Liver (tissue), 9 donors: ENCODE results near the gene TRPT1. TPM values are rescaled to one million over a fixed set of nuclear protein-coding genes. Genes with fewer than 3 reads are reported as not detected.

Experiments used
- DNase-seq: peaks from one replicate; pipeline ENCODE4 v3.0.0-alpha.2; 2017; ENCODE audit warnings: low spot score
- H3K27ac ChIP-seq, 2 donors: one replicate each; pipeline ENCODE4 v1.7.0; 2013; ENCODE audit warnings: inconsistent platforms in 2 of 2, low read length in 2 of 2, control low read depth in 1 of 2, low read depth in 1 of 2, mild to moderate bottlenecking in 1 of 2
- H3K27me3 ChIP-seq, 4 donors: one replicate each; pipeline versions ENCODE4 v1.6.1 to v1.7.0; 2013; ENCODE audit warnings: low read length in 3 of 4, inconsistent platforms in 1 of 4, mild to moderate bottlenecking in 1 of 4, moderate library complexity in 1 of 4; ENCODE audit not compliant: control insufficient read depth in 4 of 4, insufficient read depth in 4 of 4
- H3K36me3 ChIP-seq, 4 donors: one replicate each; pipeline versions ENCODE4 v1.6.1 to v1.7.0; 2013; ENCODE audit warnings: low read length in 3 of 4, mild to moderate bottlenecking in 3 of 4, low read depth in 1 of 4, moderate library complexity in 1 of 4; ENCODE audit not compliant: control insufficient read depth in 4 of 4, insufficient read depth in 3 of 4
- H3K4me1 ChIP-seq, 4 donors: one replicate each; pipeline versions ENCODE4 v1.6.1 to v1.7.0; 2013; ENCODE audit warnings: low read length in 3 of 4, mild to moderate bottlenecking in 3 of 4, moderate library complexity in 1 of 4; ENCODE audit not compliant: control insufficient read depth in 4 of 4, insufficient read depth in 4 of 4
- H3K4me3 ChIP-seq, 3 donors: one replicate each; pipeline versions ENCODE4 v1.6.1 to v1.7.0; 2013; ENCODE audit warnings: low read length in 3 of 3, control low read depth in 1 of 3, low read depth in 1 of 3, mild to moderate bottlenecking in 1 of 3
- H3K9ac ChIP-seq, 2 donors: one replicate each; pipeline ENCODE4 v1.7.0; 2013; ENCODE audit warnings: low read length in 2 of 2, mild to moderate bottlenecking in 2 of 2, moderate library complexity in 2 of 2, control low read depth in 1 of 2, low read depth in 1 of 2
- H3K9me3 ChIP-seq, 4 donors: one replicate each; pipeline versions ENCODE4 v1.6.1 to v1.7.0; 2013; ENCODE audit warnings: low read length in 3 of 4; ENCODE audit not compliant: control insufficient read depth in 4 of 4
- CTCF ChIP-seq: fragments of 150-350 bp; IDR thresholded peaks from 2 replicates; pipeline ENCODE4 v1.5.1; 2017; ENCODE audit warnings: improper control_type of control experiment, low read depth, low read length; ENCODE audit not compliant: missing input control
- EGR1 ChIP-seq, 2 donors: IDR thresholded peaks; 2 replicates each; pipeline ENCODE4 v1.6.1; 2016 to 2018; ENCODE audit warnings: antibody characterized with exemption in 2 of 2, low read depth in 2 of 2
- FOXA1 ChIP-seq: IDR thresholded peaks from 2 replicates; pipeline ENCODE4 v1.6.1; 2016; ENCODE audit warnings: antibody characterized with exemption
- FOXA2 ChIP-seq: IDR thresholded peaks from 2 replicates; pipeline ENCODE4 v1.6.1; 2016; ENCODE audit warnings: antibody characterized with exemption
- GABPA ChIP-seq, 2 donors: IDR thresholded peaks in 1 of 2; conservative IDR thresholded peaks in 1 of 2; 2 replicates each; pipeline ENCODE4 v1.6.1; 2016; ENCODE audit warnings: antibody characterized with exemption in 2 of 2, mild to moderate bottlenecking in 1 of 2, moderate library complexity in 1 of 2
- HNF4A ChIP-seq, 2 donors: conservative IDR thresholded peaks; 2 replicates each; pipeline ENCODE4 v1.6.1; 2016; ENCODE audit warnings: antibody characterized with exemption in 2 of 2, mild to moderate bottlenecking in 2 of 2
- HNF4G ChIP-seq: IDR thresholded peaks from 2 replicates; pipeline ENCODE4 v1.6.1; 2016; ENCODE audit warnings: antibody characterized with exemption
- JUND ChIP-seq, 2 donors: IDR thresholded peaks; 2 replicates each; pipeline ENCODE4 v1.6.1; 2016; ENCODE audit warnings: antibody characterized with exemption in 2 of 2
- NR2F2 ChIP-seq: IDR thresholded peaks from 2 replicates; pipeline ENCODE4 v1.6.1; 2016; ENCODE audit warnings: antibody characterized with exemption
- RAD21 ChIP-seq, 2 donors: IDR thresholded peaks; 2 replicates each; pipeline ENCODE4 v1.6.1; 2016; ENCODE audit warnings: antibody characterized with exemption in 2 of 2, mild to moderate bottlenecking in 2 of 2
- RXRA ChIP-seq, 2 donors: IDR thresholded peaks; 2 replicates each; pipeline ENCODE4 v1.6.1; 2017 to 2018; ENCODE audit warnings: antibody characterized with exemption in 2 of 2, mild to moderate bottlenecking in 1 of 2
- SP1 ChIP-seq: IDR thresholded peaks from 2 replicates; pipeline ENCODE4 v1.6.1; 2018; ENCODE audit warnings: antibody characterized with exemption, mild to moderate bottlenecking
- TAF1 ChIP-seq: conservative IDR thresholded peaks from 2 replicates; pipeline ENCODE4 v1.6.1; 2016; ENCODE audit warnings: antibody characterized with exemption, mild to moderate bottlenecking
- YY1 ChIP-seq: IDR thresholded peaks from 2 replicates; pipeline ENCODE4 v1.6.1; 2016; ENCODE audit warnings: antibody characterized with exemption, mild to moderate bottlenecking
- WGBS: extraction: QIAGEN DNeasy Blood & Tissue Kit; methylation state at CpG from one replicate; pipeline ENCODE4 v1.1.7; 2013; 5-methylcytosine and 5-hydroxymethylcytosine counted together
- polyA plus RNA-seq, 2 donors: library from polyadenylated mRNA; stranded (reverse) in 1 of 2; unstranded in 1 of 2; fragments of 200-250 nt in 1 of 2; fragments of >200 nt in 1 of 2; fragmentation: Nextera tagmentation in 1 of 2; extraction: Ambion mirVana in 1 of 2; gene quantifications; one replicate each; pipeline versions ENCODE4 v1.2.1 to v1.2.3, GENCODE V29; 2013 to 2015
- total RNA-seq, 2 donors: library from RNA; depleted of rRNA; stranded (reverse); fragments of >200 nt; gene quantifications; one replicate each; pipeline ENCODE4 v1.2.3, GENCODE V29; 2014
- TF ChIP-seq, protein P1 (sequence below): IDR thresholded peaks from 2 replicates; pipeline ENCODE4 v1.6.1; 2016; ENCODE audit warnings: antibody characterized with exemption
- TF ChIP-seq, protein P2 (sequence below): IDR thresholded peaks from 2 replicates; pipeline ENCODE4 v1.6.1; 2016; ENCODE audit warnings: antibody characterized with exemption
- donor health status: healthy.
- donor health status: healthy.
- donor health status: healthy.
- donor health status: healthy.
- donor health status: healthy.

The TRPT1 gene
- total and polyA plus RNA-seq, 4 donors: 14.0 to 37.8 (median 20.8) TPM

GRCh38 chr11:64249563-64250414 is 23.8 kb upstream of the TRPT1 start:
- Histone ChIP-seq H3K9ac (no peak overlapping the region), H3K4me1 (peaks cover 10 to 61% (median 48%) of the 10 kb centered on the region in 4 donors), H3K4me3 (no peak overlapping the region), H3K27me3 (no peaks in the 10 kb centered on the region), H3K27ac (no peak overlapping the region), H3K36me3 (no peaks in the 10 kb centered on the region), H3K9me3 (no peaks in the 10 kb centered on the region)
- TF ChIP-seq RXRA (IDR thresholded peaks at IDR 0.05) (peak; percentile 50 to 53), SP1 (peak; percentile 41), HNF4A (conservative IDR thresholded peaks at IDR 0.05) (peak; percentile 38 to 54), CTCF (no peak), FOXA2 (no peak), NR2F2 (peak; percentile 26)
- TF ChIP-seq, protein P1, sequence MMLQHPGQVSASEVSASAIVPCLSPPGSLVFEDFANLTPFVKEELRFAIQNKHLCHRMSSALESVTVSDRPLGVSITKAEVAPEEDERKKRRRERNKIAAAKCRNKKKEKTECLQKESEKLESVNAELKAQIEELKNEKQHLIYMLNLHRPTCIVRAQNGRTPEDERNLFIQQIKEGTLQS: no peak
- WGBS: 84% methylated on average over 8 of the region's 8 CpGs
- no peak for DNase-seq

- no peak overlapping the region for H3K4me3 ChIP-seq
- TF ChIP-seq RAD21 (IDR thresholded peaks at IDR 0.05) (no peak), JUND (IDR thresholded peaks at IDR 0.05) (no peak), CTCF (no peak), HNF4G (no peak), SP1 (no peak), FOXA2 (no peak), TAF1 (no peak), YY1 (no peak), EGR1 (IDR thresholded peaks at IDR 0.05; ENCODE audit: low read depth in 2 of 2) (no peak), NR2F2 (no peak), RXRA (IDR thresholded peaks at IDR 0.05) (no peak), GABPA (IDR thresholded peaks at IDR 0.05 in 1 of 2, conservative IDR thresholded peaks at IDR 0.05 in 1 of 2) (no peak), FOXA1 (no peak)
- TF ChIP-seq, protein P1: no peak
- TF ChIP-seq, protein P2, sequence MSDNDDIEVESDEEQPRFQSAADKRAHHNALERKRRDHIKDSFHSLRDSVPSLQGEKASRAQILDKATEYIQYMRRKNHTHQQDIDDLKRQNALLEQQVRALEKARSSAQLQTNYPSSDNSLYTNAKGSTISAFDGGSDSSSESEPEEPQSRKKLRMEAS: no peak
- no peaks in the 10 kb centered on the region for H3K9me3 ChIP-seq
- H3K27ac ChIP-seq: no peak overlapping the region
- H3K9ac ChIP-seq: no peak overlapping the region
- no peaks in the 10 kb centered on the region for H3K27me3 ChIP-seq
- no peak for DNase-seq
- WGBS: 93% methylated on average over 4 of the region's 4 CpGs
- peaks cover 10 to 64% (median 48%) of the 10 kb centered on the region in 4 donors for H3K4me1 ChIP-seq
- H3K36me3 ChIP-seq: peaks cover 0 to under 1% (median under 1%) of the 10 kb centered on the region in 4 donors
Measured at GRCh38 chr11:64249038-64249437, 23.1 kb upstream of the TRPT1 start.
